ENCODE data around the gene P2RY2. TPM values are rescaled to one million over a fixed set of nuclear protein-coding genes. Genes with fewer than 3 reads are reported as not detected.

The P2RY2 gene
- polyA plus RNA-seq, 2 donors = 17.8 to 26.0 TPM

- H3K27me3 ChIP-seq (ENCODE audit: control insufficient read depth in 1 of 2, insufficient read depth in 2 of 2, low read length in 2 of 2) = no peaks in the 10 kb centered on the region
- H3K36me3 ChIP-seq (ENCODE audit: control insufficient read depth in 2 of 2, insufficient read depth in 2 of 2, low read length in 1 of 2) = no peaks in the 10 kb centered on the region
- peak overlapping the region; percentile 71 to 90 for H3K27ac ChIP-seq (ENCODE audit: low read depth in 2 of 2, low read length in 1 of 2)
- H3K9me3 ChIP-seq (ENCODE audit: control insufficient read depth in 2 of 2, insufficient read depth in 1 of 2, low read depth in 1 of 2, low read length in 1 of 2) = no peaks in the 10 kb centered on the region
- 42 to 48% methylated on average over 4 of the region's 4 CpGs for WGBS, 2 donors
- peaks cover 2 to 41% of the 10 kb centered on the region in 2 donors for H3K4me1 ChIP-seq (ENCODE audit: control insufficient read depth in 2 of 2, insufficient read depth in 2 of 2, low read length in 1 of 2)
- no peak overlapping the region for H3K4me3 ChIP-seq (ENCODE audit: low read depth in 1 of 2, low read length in 2 of 2)
Observed at GRCh38 chr11:73186886-73187285, 31.2 kb upstream of the P2RY2 start.

- Histone ChIP-seq H3K27me3 (ENCODE audit: control insufficient read depth in 1 of 2, insufficient read depth in 2 of 2, low read length in 2 of 2) (no peaks in the 10 kb centered on the region), H3K36me3 (ENCODE audit: control insufficient read depth in 2 of 2, insufficient read depth in 2 of 2, low read length in 1 of 2) (no peaks in the 10 kb centered on the region), H3K4me3 (ENCODE audit: low read depth in 1 of 2, low read length in 2 of 2) (no peak overlapping the region), H3K4me1 (ENCODE audit: control insufficient read depth in 2 of 2, insufficient read depth in 2 of 2, low read length in 1 of 2) (peaks cover 2 to 41% of the 10 kb centered on the region in 2 donors), H3K9me3 (ENCODE audit: control insufficient read depth in 2 of 2, insufficient read depth in 1 of 2, low read depth in 1 of 2, low read length in 1 of 2) (no peaks in the 10 kb centered on the region), H3K27ac (ENCODE audit: low read depth in 2 of 2, low read length in 1 of 2) (peak overlapping the region; percentile 42 to 90)
- 37 to 64% methylated on average over 1 of the region's 1 CpG for WGBS, 2 donors
Observed at GRCh38 chr11:73187854-73188253, 30.2 kb upstream of the P2RY2 start.

GRCh38 chr11:73188301-73188700 lies 29.8 kb upstream of the P2RY2 start:
- H3K4me1 ChIP-seq (ENCODE audit: control insufficient read depth in 2 of 2, insufficient read depth in 2 of 2, low read length in 1 of 2) = peaks cover 2 to 45% of the 10 kb centered on the region in 2 donors
- H3K9me3 ChIP-seq (ENCODE audit: control insufficient read depth in 2 of 2, insufficient read depth in 1 of 2, low read depth in 1 of 2, low read length in 1 of 2) = no peaks in the 10 kb centered on the region
- H3K36me3 ChIP-seq (ENCODE audit: control insufficient read depth in 2 of 2, insufficient read depth in 2 of 2, low read length in 1 of 2) = no peaks in the 10 kb centered on the region
- no peaks in the 10 kb centered on the region for H3K27me3 ChIP-seq (ENCODE audit: control insufficient read depth in 1 of 2, insufficient read depth in 2 of 2, low read length in 2 of 2)
- H3K27ac ChIP-seq (ENCODE audit: low read depth in 2 of 2, low read length in 1 of 2) = peak overlapping the region; percentile 42 to 90
- H3K4me3 ChIP-seq (ENCODE audit: low read depth in 1 of 2, low read length in 2 of 2) = no peak overlapping the region
- WGBS, 2 donors = 69 to 72% methylated on average over 4 of the region's 4 CpGs

- H3K36me3 ChIP-seq (ENCODE audit: control insufficient read depth in 2 of 2, insufficient read depth in 2 of 2, low read length in 1 of 2) = no peaks in the 10 kb centered on the region
- 68% methylated on average over 8 of the region's 8 CpGs for WGBS, 2 donors
- peaks cover 8 to 54% of the 10 kb centered on the region in 2 donors for H3K4me1 ChIP-seq (ENCODE audit: control insufficient read depth in 2 of 2, insufficient read depth in 2 of 2, low read length in 1 of 2)
- no peak overlapping the region for H3K27ac ChIP-seq (ENCODE audit: low read depth in 2 of 2, low read length in 1 of 2)
- H3K4me3 ChIP-seq (ENCODE audit: low read depth in 1 of 2, low read length in 2 of 2) = no peak overlapping the region
- no peaks in the 10 kb centered on the region for H3K27me3 ChIP-seq (ENCODE audit: control insufficient read depth in 1 of 2, insufficient read depth in 2 of 2, low read length in 2 of 2)
- H3K9me3 ChIP-seq (ENCODE audit: control insufficient read depth in 2 of 2, insufficient read depth in 1 of 2, low read depth in 1 of 2, low read length in 1 of 2) = no peaks in the 10 kb centered on the region
Observed at GRCh38 chr11:73189315-73189714, 28.8 kb upstream of the P2RY2 start.

- H3K4me3 ChIP-seq (ENCODE audit: low read depth in 1 of 2, low read length in 2 of 2) = no peak overlapping the region
- H3K36me3 ChIP-seq (ENCODE audit: control insufficient read depth in 2 of 2, insufficient read depth in 2 of 2, low read length in 1 of 2) = no peaks in the 10 kb centered on the region
- H3K9me3 ChIP-seq (ENCODE audit: control insufficient read depth in 2 of 2, insufficient read depth in 1 of 2, low read depth in 1 of 2, low read length in 1 of 2) = no peaks in the 10 kb centered on the region
- peaks cover 8 to 57% of the 10 kb centered on the region in 2 donors for H3K4me1 ChIP-seq (ENCODE audit: control insufficient read depth in 2 of 2, insufficient read depth in 2 of 2, low read length in 1 of 2)
- no peak overlapping the region for H3K27ac ChIP-seq (ENCODE audit: low read depth in 2 of 2, low read length in 1 of 2)
- H3K27me3 ChIP-seq (ENCODE audit: control insufficient read depth in 1 of 2, insufficient read depth in 2 of 2, low read length in 2 of 2) = no peaks in the 10 kb centered on the region
- WGBS, 2 donors = 74 to 75% methylated on average over 5 of the region's 5 CpGs
Observed at GRCh38 chr11:73189723-73190556, 28.1 kb upstream of the P2RY2 start.

- H3K4me1 ChIP-seq (ENCODE audit: control insufficient read depth in 2 of 2, insufficient read depth in 2 of 2, low read length in 1 of 2) = peaks cover 10 to 53% of the 10 kb centered on the region in 2 donors
- no peak overlapping the region for H3K27ac ChIP-seq (ENCODE audit: low read depth in 2 of 2, low read length in 1 of 2)
- 90 to 94% methylated on average over 3 of the region's 3 CpGs for WGBS, 2 donors
- no peaks in the 10 kb centered on the region for H3K36me3 ChIP-seq (ENCODE audit: control insufficient read depth in 2 of 2, insufficient read depth in 2 of 2, low read length in 1 of 2)
- H3K27me3 ChIP-seq (ENCODE audit: control insufficient read depth in 1 of 2, insufficient read depth in 2 of 2, low read length in 2 of 2) = no peaks in the 10 kb centered on the region
- no peaks in the 10 kb centered on the region for H3K9me3 ChIP-seq (ENCODE audit: control insufficient read depth in 2 of 2, insufficient read depth in 1 of 2, low read depth in 1 of 2, low read length in 1 of 2)
- H3K4me3 ChIP-seq (ENCODE audit: low read depth in 1 of 2, low read length in 2 of 2) = no peak overlapping the region
Observed at GRCh38 chr11:73190557-73190885, 27.6 kb upstream of the P2RY2 start.

GRCh38 chr11:73191151-73191550 lies 26.9 kb upstream of the P2RY2 start:
- WGBS, 2 donors = 52 to 63% methylated on average over 6 of the region's 6 CpGs
- H3K27ac ChIP-seq (ENCODE audit: low read depth in 2 of 2, low read length in 1 of 2) = peak overlapping the region; percentile 74 to 85

GRCh38 chr11:73192272-73192671 lies 25.8 kb upstream of the P2RY2 start:
- Histone ChIP-seq H3K27me3 (ENCODE audit: control insufficient read depth in 1 of 2, insufficient read depth in 2 of 2, low read length in 2 of 2) (no peaks in the 10 kb centered on the region), H3K36me3 (ENCODE audit: control insufficient read depth in 2 of 2, insufficient read depth in 2 of 2, low read length in 1 of 2) (no peaks in the 10 kb centered on the region), H3K9me3 (ENCODE audit: control insufficient read depth in 2 of 2, insufficient read depth in 1 of 2, low read depth in 1 of 2, low read length in 1 of 2) (no peaks in the 10 kb centered on the region), H3K4me3 (ENCODE audit: low read depth in 1 of 2, low read length in 2 of 2) (no peak overlapping the region), H3K4me1 (ENCODE audit: control insufficient read depth in 2 of 2, insufficient read depth in 2 of 2, low read length in 1 of 2) (peaks cover 10 to 44% of the 10 kb centered on the region in 2 donors), H3K27ac (ENCODE audit: low read depth in 2 of 2, low read length in 1 of 2) (peak overlapping the region; percentile 98 to 100)
- WGBS, 2 donors = 61 to 63% methylated on average over 1 of the region's 1 CpG

More at GRCh38 chr11:73191151-73191550, 26.9 kb upstream of the P2RY2 start:
- peaks cover 10 to 50% of the 10 kb centered on the region in 2 donors for H3K4me1 ChIP-seq (ENCODE audit: control insufficient read depth in 2 of 2, insufficient read depth in 2 of 2, low read length in 1 of 2)
- no peaks in the 10 kb centered on the region for H3K27me3 ChIP-seq (ENCODE audit: control insufficient read depth in 1 of 2, insufficient read depth in 2 of 2, low read length in 2 of 2)
- H3K4me3 ChIP-seq (ENCODE audit: low read depth in 1 of 2, low read length in 2 of 2) = no peak overlapping the region
- no peaks in the 10 kb centered on the region for H3K36me3 ChIP-seq (ENCODE audit: control insufficient read depth in 2 of 2, insufficient read depth in 2 of 2, low read length in 1 of 2)
- H3K9me3 ChIP-seq (ENCODE audit: control insufficient read depth in 2 of 2, insufficient read depth in 1 of 2, low read depth in 1 of 2, low read length in 1 of 2) = no peaks in the 10 kb centered on the region

GRCh38 chr11:73193251-73194033 lies 24.6 kb upstream of the P2RY2 start:
- Histone ChIP-seq H3K36me3 (ENCODE audit: control insufficient read depth in 2 of 2, insufficient read depth in 2 of 2, low read length in 1 of 2) (no peaks in the 10 kb centered on the region), H3K4me3 (ENCODE audit: low read depth in 1 of 2, low read length in 2 of 2) (no peak overlapping the region), H3K4me1 (ENCODE audit: control insufficient read depth in 2 of 2, insufficient read depth in 2 of 2, low read length in 1 of 2) (peaks cover 8 to 41% of the 10 kb centered on the region in 2 donors), H3K27ac (ENCODE audit: low read depth in 2 of 2, low read length in 1 of 2) (peak overlapping the region; percentile 98 to 100), H3K9me3 (ENCODE audit: control insufficient read depth in 2 of 2, insufficient read depth in 1 of 2, low read depth in 1 of 2, low read length in 1 of 2) (no peaks in the 10 kb centered on the region), H3K27me3 (ENCODE audit: control insufficient read depth in 1 of 2, insufficient read depth in 2 of 2, low read length in 2 of 2) (no peaks in the 10 kb centered on the region)
- 62 to 65% methylated on average over 13 of the region's 13 CpGs for WGBS, 2 donors
